ENCODE measurements around the gene C16orf92. TPM values are rescaled to one million over a fixed set of nuclear protein-coding genes. Genes with fewer than 3 reads are reported as not detected.

C16orf92 gene
- total RNA-seq, 1 experiment from 2014 or later: not detected

GRCh38 chr16:29986231-29986630 is 36.8 kb upstream of the C16orf92 start:
- DNase-seq: no peak
- H3K9me3 ChIP-seq: no peaks in the 10 kb centered on the region
- no peak overlapping the region for H3K4me3 ChIP-seq
- peaks cover 81% of the 10 kb centered on the region for H3K36me3 ChIP-seq
- no peaks in the 10 kb centered on the region for H3K27me3 ChIP-seq

GRCh38 chr16:29986931-29987330 is 36.1 kb upstream of the C16orf92 start:
- no peak for DNase-seq
- H3K4me3 ChIP-seq: no peak overlapping the region
- no peaks in the 10 kb centered on the region for H3K27me3 ChIP-seq
- H3K36me3 ChIP-seq: peaks cover 79% of the 10 kb centered on the region
- no peaks in the 10 kb centered on the region for H3K9me3 ChIP-seq

GRCh38 chr16:29987371-29988085 is 35.5 kb upstream of the C16orf92 start:
- no peak for DNase-seq
- Histone ChIP-seq H3K36me3 (peaks cover 78% of the 10 kb centered on the region), H3K4me3 (no peak overlapping the region), H3K9me3 (no peaks in the 10 kb centered on the region), H3K27me3 (no peaks in the 10 kb centered on the region)

- DNase-seq: no peak
- H3K27me3 ChIP-seq: no peaks in the 10 kb centered on the region
- peaks cover 78% of the 10 kb centered on the region for H3K36me3 ChIP-seq
Observed at GRCh38 chr16:29988346-29989075, 34.5 kb upstream of the C16orf92 start.

GRCh38 chr16:29989111-29989858 is 33.7 kb upstream of the C16orf92 start:
- DNase-seq: no peak
- Histone ChIP-seq H3K27me3 (no peaks in the 10 kb centered on the region), H3K36me3 (peaks cover 77% of the 10 kb centered on the region), H3K9me3 (no peaks in the 10 kb centered on the region), H3K4me3 (no peak overlapping the region)

More at GRCh38 chr16:29988346-29989075, 34.5 kb upstream of the C16orf92 start:
- Histone ChIP-seq H3K4me3 (no peak overlapping the region), H3K9me3 (no peaks in the 10 kb centered on the region)

GRCh38 chr16:29990034-29990433 is 33.0 kb upstream of the C16orf92 start:
- Histone ChIP-seq H3K4me3 (no peak overlapping the region), H3K36me3 (peaks cover 76% of the 10 kb centered on the region), H3K9me3 (no peaks in the 10 kb centered on the region), H3K27me3 (no peaks in the 10 kb centered on the region)
- no peak for DNase-seq

- DNase-seq: no peak
- peaks cover 72% of the 10 kb centered on the region for H3K36me3 ChIP-seq
- no peaks in the 10 kb centered on the region for H3K9me3 ChIP-seq
- H3K4me3 ChIP-seq: no peak overlapping the region
- H3K27me3 ChIP-seq: no peaks in the 10 kb centered on the region
Observed at GRCh38 chr16:29990883-29991570, 32.0 kb upstream of the C16orf92 start.

GRCh38 chr16:29991571-29991904 is 31.5 kb upstream of the C16orf92 start:
- DNase-seq: no peak
- peaks cover 68% of the 10 kb centered on the region for H3K36me3 ChIP-seq
- no peaks in the 10 kb centered on the region for H3K27me3 ChIP-seq
- H3K9me3 ChIP-seq: no peaks in the 10 kb centered on the region
- no peak overlapping the region for H3K4me3 ChIP-seq

- peak; percentile 41 for DNase-seq
- Histone ChIP-seq H3K27me3 (no peaks in the 10 kb centered on the region), H3K4me3 (no peak overlapping the region), H3K36me3 (peaks cover 67% of the 10 kb centered on the region), H3K9me3 (no peaks in the 10 kb centered on the region)
Observed at GRCh38 chr16:29992344-29992967, 30.5 kb upstream of the C16orf92 start.

GRCh38 chr16:29993191-29993902 is 29.7 kb upstream of the C16orf92 start:
- DNase-seq: no peak
- Histone ChIP-seq H3K36me3 (peaks cover 69% of the 10 kb centered on the region), H3K9me3 (no peaks in the 10 kb centered on the region), H3K27me3 (no peaks in the 10 kb centered on the region), H3K4me3 (no peak overlapping the region)

- no peaks in the 10 kb centered on the region for H3K9me3 ChIP-seq
- DNase-seq: no peak
- no peaks in the 10 kb centered on the region for H3K27me3 ChIP-seq
- peak overlapping the region; percentile 76 for H3K4me3 ChIP-seq
- H3K36me3 ChIP-seq: peaks cover 67% of the 10 kb centered on the region
Observed at GRCh38 chr16:29993903-29994599, 28.9 kb upstream of the C16orf92 start.

- H3K4me3 ChIP-seq: peak overlapping the region; percentile 76
- DNase-seq: peak; percentile 60
- no peaks in the 10 kb centered on the region for H3K27me3 ChIP-seq
- no peaks in the 10 kb centered on the region for H3K9me3 ChIP-seq
- H3K36me3 ChIP-seq: peaks cover 71% of the 10 kb centered on the region
Observed at GRCh38 chr16:29994600-29995323, 28.2 kb upstream of the C16orf92 start.

- Histone ChIP-seq H3K4me3 (peak within 1 kb of the TSS; percentile 76), H3K27me3 (no peaks in the 10 kb centered on the region), H3K36me3 (peaks cover 64% of the 10 kb centered on the region), H3K9me3 (no peaks in the 10 kb centered on the region)
- DNase-seq: peak; percentile 88
Observed at GRCh38 chr16:29995324-29995910, 27.6 kb upstream of the C16orf92 start, which contains the start of gene HIRIP3. TSS of gene HIRIP3 (minus strand) at chr16:29995617. CDS start at chr16:29995605, 12 bp downstream.

Measured in MG63 (cell line).